ENCODE data around the gene MIEF1.

DNA sequence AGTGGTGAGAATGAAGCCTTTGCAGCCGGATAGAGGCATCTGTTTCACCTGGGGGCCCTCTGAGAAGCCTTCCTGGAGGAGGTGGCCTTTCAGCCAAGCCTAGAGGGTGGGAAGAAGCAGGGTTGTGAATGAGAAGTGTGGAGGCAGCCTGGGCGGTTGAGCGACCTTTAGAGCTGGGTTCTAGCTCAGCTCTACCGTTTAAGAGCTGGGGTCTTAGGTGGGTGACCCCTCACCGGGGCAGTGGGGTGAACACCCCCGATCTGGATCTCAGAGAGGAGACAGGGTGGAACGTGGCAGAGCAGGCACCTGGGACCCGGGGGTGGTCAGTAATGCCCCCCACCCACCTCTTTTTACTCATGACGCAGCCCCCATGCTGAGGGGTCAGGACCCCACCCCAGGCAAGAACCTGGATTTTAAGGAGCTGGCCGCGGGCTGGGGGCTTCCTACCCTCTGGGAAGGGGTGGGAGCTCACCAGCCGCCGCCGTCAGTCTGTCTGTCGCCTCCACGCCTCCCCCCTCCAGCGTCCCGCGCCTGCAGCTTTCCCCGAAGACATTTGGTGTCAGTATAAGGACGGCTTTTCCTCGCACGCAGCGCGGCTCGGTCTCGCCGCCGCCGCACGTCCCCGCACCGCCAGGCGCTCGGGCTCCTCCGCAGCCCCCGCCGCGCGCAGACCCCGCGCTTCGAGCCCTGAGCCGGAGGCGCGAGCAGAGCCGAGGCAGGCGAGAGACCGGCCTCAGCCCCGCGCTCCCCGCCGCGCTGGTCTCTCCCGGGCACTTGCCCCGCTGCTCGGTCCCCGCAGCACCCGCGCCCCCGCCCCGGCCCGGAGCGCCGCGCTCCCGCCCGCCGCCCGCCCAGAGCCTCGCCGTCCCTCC is 55.1 kb downstream of the MIEF1 start:
- TF ChIP-seq EZH2phosphoT487 (IDR thresholded peaks at IDR 0.05; ENCODE audit: insufficient read depth, low read depth) (0 out of 2 replicates have a peak, but pooled peaks have one; percentile 22), EZH2 (IDR thresholded peaks at IDR 0.05; ENCODE audit: insufficient read depth, poor library complexity, severe bottlenecking) (peak; percentile 84)

All from GM23248 (cell line).